KBM-7 (cell line): ENCODE data around the gene AADACL4.

Source experiments
- DNase-seq: peaks from one replicate; pipeline ENCODE4 v3.0.0-alpha.2; 2015
- in situ Hi-C: fragments of 300-500 bp; cut with MboI; formaldehyde crosslinking; loops from 2 replicates; pipeline ENCODE4 v1.14.3; 2020; ENCODE audit warnings: low sequenced_read_pairs, low pct_unique_long_range_greater_than_20kb, mixed read lengths

The AADACL4 gene

GRCh38 chr1:12609469-12610003 lies 34.3 kb upstream of the AADACL4 start:
- DNase-seq: no peak
- in situ Hi-C loops: loop anchor here (25.0 kb wide), 1 partner anchor 297 kb away; no protein-coding TSS in a partner anchor

DNA sequence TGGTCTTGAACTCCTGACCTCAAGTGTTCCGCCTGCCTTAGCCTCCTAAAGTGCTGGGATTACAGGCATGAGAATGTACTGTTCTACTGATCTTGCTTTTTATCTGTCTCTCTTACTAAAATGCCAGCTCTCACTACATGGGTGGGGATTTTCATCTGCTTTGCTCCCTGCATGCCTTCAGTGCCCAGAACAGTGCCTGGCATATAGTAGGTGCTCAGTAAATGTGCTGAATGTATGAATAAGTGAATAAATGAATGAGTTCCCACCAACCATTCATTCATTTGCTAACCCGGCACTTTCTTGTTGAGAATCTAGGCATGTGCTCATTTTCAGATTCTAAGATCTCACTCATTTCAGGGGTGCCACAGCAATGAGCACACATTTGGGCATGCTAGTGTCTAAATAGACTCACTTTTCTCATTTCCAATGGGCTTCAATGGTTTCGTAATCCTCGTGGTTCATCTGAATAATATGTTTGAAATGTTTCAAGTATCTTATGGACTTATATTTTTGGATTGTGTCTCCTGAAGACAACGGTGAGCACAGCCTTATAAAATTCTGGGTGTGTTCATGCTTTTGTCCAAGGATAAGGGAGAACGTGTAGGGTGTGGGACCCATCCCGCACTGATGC lies 33.5 kb upstream of the AADACL4 start:
- DNase-seq: no peak
- in situ Hi-C loops: loop anchor here (25.0 kb wide), 1 partner anchor 298 kb away; no protein-coding TSS in a partner anchor

GRCh38 chr1:12610941-12611340 lies 32.9 kb upstream of the AADACL4 start:
- in situ Hi-C loops: loop anchor here (25.0 kb wide), 1 partner anchor 299 kb away; no protein-coding TSS in a partner anchor

DNA sequence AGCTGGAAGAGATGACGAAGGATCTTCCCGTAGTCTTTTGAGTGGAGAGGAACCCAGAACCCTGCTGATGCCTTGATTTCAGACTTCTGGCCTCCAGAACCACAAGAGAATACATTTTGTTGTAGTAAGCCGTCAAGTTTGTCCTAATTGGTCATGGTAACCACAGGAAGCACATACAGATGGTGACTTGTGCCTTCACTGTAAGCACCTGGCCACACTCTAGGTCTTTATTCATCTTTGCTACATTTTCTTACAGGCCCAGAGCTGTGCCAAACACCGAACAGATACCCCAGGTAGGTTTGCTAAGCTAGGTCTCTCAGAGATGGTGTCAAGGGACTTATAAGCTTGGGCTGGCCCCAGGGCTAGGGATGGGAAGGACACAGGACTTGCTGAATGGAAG lies 30.7 kb upstream of the AADACL4 start:
- in situ Hi-C loops: loop anchor here (25.0 kb wide), 1 partner anchor 301 kb away; no protein-coding TSS in a partner anchor
- DNase-seq: no peak

More at GRCh38 chr1:12610941-12611340, 32.9 kb upstream of the AADACL4 start:
- DNase-seq: no peak

DNA sequence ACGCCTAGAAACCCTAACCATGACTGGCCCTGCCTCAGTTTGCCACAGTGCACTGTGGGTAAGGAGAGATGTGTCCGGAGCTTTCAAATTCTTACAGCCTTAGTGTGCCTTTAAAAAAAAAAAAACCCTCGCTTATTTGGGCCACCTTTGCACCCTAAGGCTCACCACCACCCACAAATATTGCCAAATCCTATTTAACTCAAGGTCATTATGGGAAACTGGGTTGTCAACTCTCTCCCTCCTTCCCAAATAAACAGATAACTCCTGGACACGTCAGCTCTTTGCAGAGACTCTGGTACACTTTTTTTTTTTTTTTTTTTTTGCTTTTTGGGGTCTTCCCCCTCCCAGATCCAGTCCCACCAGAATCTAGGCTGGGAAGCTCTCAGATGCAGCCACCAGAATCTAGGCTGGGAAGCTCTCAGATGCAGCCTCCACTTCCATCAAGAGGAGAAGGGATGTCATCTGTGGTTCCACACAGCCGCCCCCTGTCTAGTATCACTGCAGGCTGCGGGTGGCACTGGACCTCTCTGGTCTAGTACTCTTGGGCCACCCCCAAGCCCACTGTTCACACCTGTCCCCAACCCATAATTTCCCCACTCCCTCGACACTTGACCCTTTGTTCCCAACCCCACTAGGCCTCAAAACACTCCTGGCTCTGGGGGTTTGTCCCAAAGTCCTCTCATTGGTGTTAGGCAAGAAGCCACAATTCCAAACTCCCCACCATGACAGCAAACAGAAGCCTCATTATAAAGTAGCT lies 29.3 kb upstream of the AADACL4 start:
- in situ Hi-C loops: loop anchor here (25.0 kb wide), 1 partner anchor 302 kb away; no protein-coding TSS in a partner anchor
- no peak for DNase-seq

- DNase-seq: peak; percentile 38
- in situ Hi-C loops: loop anchor here (25.0 kb wide), 1 partner anchor 303 kb away; no protein-coding TSS in a partner anchor
Observed at GRCh38 chr1:12615159-12615864, 28.6 kb upstream of the AADACL4 start.

GRCh38 chr1:12615865-12616708 lies 27.8 kb upstream of the AADACL4 start:
- DNase-seq: no peak
- in situ Hi-C loops: loop anchor here (25.0 kb wide), 1 partner anchor 304 kb away; no protein-coding TSS in a partner anchor

DNA sequence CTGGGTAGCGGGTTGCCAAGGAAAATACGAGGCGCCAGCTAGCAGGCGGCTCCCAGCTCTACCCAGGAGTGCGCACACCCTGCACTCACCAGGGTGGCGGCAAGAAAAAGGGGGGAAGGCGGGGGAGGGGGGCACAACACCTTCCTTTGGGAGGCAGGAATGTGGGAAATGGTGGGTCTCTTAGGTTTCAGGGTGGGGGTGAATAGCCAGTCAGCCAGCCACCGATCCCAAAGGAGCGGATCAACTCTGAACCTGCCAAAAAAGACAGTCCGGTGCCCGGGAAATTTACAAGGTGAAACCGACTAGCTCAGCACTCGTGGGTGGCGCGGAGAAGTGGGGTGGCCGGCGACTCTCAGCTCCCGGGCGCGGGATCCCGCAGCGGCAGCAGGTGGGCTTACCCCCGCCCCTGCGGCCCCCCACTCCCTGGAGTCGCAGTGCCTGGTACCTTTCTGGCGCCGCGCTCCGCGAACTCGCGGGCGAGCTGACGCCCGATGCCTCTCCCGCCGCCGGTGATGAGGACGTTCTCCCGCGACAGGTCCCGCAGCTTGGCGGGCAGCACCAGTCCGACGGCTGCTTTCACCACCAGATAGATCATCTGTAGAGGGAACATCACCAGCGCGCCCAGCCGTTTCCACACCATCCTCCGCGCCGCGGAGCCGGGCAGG lies 27.0 kb upstream of the AADACL4 start:
- in situ Hi-C loops: loop anchor here (25.0 kb wide), 1 partner anchor 305 kb away; no protein-coding TSS in a partner anchor
- no peak for DNase-seq

GRCh38 chr1:12617511-12617900 lies 26.4 kb upstream of the AADACL4 start:
- in situ Hi-C loops: loop anchor here (25.0 kb wide), 1 partner anchor 305 kb away; no protein-coding TSS in a partner anchor
- DNase-seq: no peak

- in situ Hi-C loops: loop anchor here (25.0 kb wide), 1 partner anchor 306 kb away; no protein-coding TSS in a partner anchor
Observed at GRCh38 chr1:12617901-12618660, 25.8 kb upstream of the AADACL4 start, which contains the start of gene DHRS3. DHRS3 (minus strand) TSS chr1:12618210; CDS start chr1:12617348, 862 bp downstream.

GRCh38 chr1:12618661-12618964 lies 25.3 kb upstream of the AADACL4 start:
- no peak for DNase-seq
- in situ Hi-C loops: loop anchor here (25.0 kb wide), 1 partner anchor 306 kb away; no protein-coding TSS in a partner anchor

More at GRCh38 chr1:12617901-12618660, 25.8 kb upstream of the AADACL4 start, which contains the start of gene DHRS3:
- peak; percentile 81 for DNase-seq

DNA sequence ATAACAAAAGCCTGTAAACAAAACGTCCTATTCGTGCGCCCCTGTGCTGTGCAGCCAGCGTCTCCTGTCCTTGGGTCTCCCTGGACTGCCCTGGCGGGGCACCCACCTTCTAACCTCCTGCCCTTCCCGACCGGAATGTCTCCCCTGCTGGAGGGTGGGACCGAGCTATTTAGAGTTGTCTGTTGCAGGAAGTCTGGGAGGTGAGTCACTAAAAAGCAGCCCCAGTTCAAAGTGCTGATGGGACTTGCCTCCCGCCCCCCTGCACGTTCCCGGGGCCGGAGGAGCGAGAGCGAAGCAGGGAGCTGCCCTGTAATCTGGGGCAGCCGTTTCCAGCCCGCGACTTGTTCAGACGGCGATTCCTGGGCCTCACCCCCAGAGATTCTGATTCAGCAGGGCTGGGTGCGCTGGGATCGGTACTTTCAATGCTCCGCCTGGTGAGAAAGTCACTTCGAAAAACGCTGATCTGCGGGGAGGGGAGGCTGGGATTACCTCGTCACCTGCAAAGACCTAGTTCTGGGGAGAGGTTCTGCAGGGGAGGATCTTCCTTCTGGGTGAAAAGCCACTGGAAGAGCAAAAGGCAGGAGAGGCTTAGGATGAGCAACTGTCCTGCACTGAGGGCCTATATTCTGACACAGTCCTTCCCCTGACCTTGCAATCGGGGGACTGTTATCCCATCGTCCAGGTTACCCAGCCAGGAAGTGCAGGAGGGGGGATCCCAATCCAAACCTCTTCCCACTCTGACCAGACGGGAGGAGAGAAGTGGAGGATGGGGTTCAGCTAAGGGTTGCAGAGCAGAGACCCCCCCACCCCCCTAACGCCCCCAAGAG lies 24.7 kb upstream of the AADACL4 start:
- in situ Hi-C loops: loop anchor here (25.0 kb wide), 1 partner anchor 307 kb away; no protein-coding TSS in a partner anchor
- DNase-seq: peak; percentile 74

- in situ Hi-C loops: loop anchor here (25.0 kb wide), 1 partner anchor 308 kb away; no protein-coding TSS in a partner anchor
- peak; percentile 78 for DNase-seq
Observed at GRCh38 chr1:12619792-12620487, 23.9 kb upstream of the AADACL4 start.

DNA sequence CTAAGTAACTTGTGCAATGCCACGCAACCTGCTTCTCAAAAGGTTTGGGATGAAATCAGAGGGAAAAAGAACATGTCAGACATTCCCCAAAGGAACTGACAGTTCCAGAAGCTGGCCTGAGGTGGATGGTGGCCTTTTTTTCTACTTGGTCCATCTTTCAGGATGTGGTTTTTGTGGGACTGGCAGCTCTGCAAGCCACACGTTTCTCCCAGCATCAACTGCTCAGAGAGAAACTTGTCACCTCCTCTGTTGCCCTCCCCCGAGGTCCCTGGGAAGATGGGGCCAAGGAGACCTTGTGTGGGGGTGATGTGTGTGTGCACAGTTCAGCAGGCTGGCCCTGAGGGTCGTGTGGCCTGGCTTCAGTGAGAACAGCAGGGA lies 23.4 kb upstream of the AADACL4 start:
- in situ Hi-C loops: loop anchor here (25.0 kb wide), 1 partner anchor 308 kb away; no protein-coding TSS in a partner anchor
- peak; percentile 76 for DNase-seq

DNA sequence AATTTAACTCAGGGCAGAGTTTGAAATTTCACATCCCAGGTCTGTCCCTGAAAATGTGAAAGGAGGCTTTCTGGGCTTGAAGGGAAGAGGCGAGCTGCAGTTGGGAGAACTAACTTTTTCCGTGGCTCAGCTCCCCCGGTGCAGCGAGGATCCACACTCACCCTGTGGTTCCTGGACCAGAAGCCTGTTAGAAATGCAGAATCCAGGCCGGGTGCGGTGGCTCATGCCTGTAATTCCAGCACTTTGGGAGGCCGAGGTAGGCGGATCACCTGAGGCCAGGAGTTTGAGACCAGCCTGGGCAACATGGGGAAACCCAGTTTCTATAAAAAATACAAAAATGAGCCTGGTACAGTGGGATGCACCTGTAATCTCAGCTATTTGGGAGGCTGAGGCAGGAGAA lies 23.0 kb upstream of the AADACL4 start:
- in situ Hi-C loops: loop anchor here (25.0 kb wide), 1 partner anchor 309 kb away; no protein-coding TSS in a partner anchor
- DNase-seq: no peak
